ENCODE data around the gene TRPM8.
A peak's percentile ranks its signal among the peaks of the same experiment; 100 is the strongest.

The TRPM8 gene

GRCh38 chr2:233994151-233994550, 77.0 kb downstream of the TRPM8 start:
- H3K36me3 Mint-ChIP-seq = peaks cover 2% of the 10 kb centered on the region
- H3K4me1 Mint-ChIP-seq (ENCODE audit: low read depth) = peaks cover 67% of the 10 kb centered on the region
- H3K27ac Mint-ChIP-seq = no peak overlapping the region
- H3K4me3 Mint-ChIP-seq = no peak overlapping the region
- no peaks in the 10 kb centered on the region for H3K9me3 Mint-ChIP-seq (ENCODE audit: low read depth)
- H3K27me3 Mint-ChIP-seq = no peaks in the 10 kb centered on the region

- no peaks in the 10 kb centered on the region for H3K9me3 Mint-ChIP-seq (ENCODE audit: low read depth)
- H3K27me3 Mint-ChIP-seq = no peaks in the 10 kb centered on the region
- H3K4me1 Mint-ChIP-seq (ENCODE audit: low read depth) = peaks cover 61% of the 10 kb centered on the region
- H3K27ac Mint-ChIP-seq = no peak overlapping the region
- H3K4me3 Mint-ChIP-seq = peak overlapping the region; percentile 27
- H3K36me3 Mint-ChIP-seq = no peaks in the 10 kb centered on the region
Observed at GRCh38 chr2:233996000-233996399, 78.8 kb downstream of the TRPM8 start.

GRCh38 chr2:233996461-233996860, 79.3 kb downstream of the TRPM8 start:
- peaks cover 61% of the 10 kb centered on the region for H3K4me1 Mint-ChIP-seq (ENCODE audit: low read depth)
- no peak overlapping the region for H3K27ac Mint-ChIP-seq
- no peaks in the 10 kb centered on the region for H3K9me3 Mint-ChIP-seq (ENCODE audit: low read depth)
- no peak overlapping the region for H3K4me3 Mint-ChIP-seq
- no peaks in the 10 kb centered on the region for H3K27me3 Mint-ChIP-seq
- no peaks in the 10 kb centered on the region for H3K36me3 Mint-ChIP-seq

GRCh38 chr2:233997707-233998106, 80.5 kb downstream of the TRPM8 start:
- H3K4me3 Mint-ChIP-seq = no peak overlapping the region
- no peaks in the 10 kb centered on the region for H3K27me3 Mint-ChIP-seq
- no peaks in the 10 kb centered on the region for H3K9me3 Mint-ChIP-seq (ENCODE audit: low read depth)
- no peak overlapping the region for H3K27ac Mint-ChIP-seq
- peaks cover 60% of the 10 kb centered on the region for H3K4me1 Mint-ChIP-seq (ENCODE audit: low read depth)
- no peaks in the 10 kb centered on the region for H3K36me3 Mint-ChIP-seq

GRCh38 chr2:233999182-233999581, 82.0 kb downstream of the TRPM8 start:
- peaks cover 61% of the 10 kb centered on the region for H3K4me1 Mint-ChIP-seq (ENCODE audit: low read depth)
- H3K9me3 Mint-ChIP-seq (ENCODE audit: low read depth) = no peaks in the 10 kb centered on the region
- H3K27ac Mint-ChIP-seq = no peak overlapping the region
- no peaks in the 10 kb centered on the region for H3K36me3 Mint-ChIP-seq
- H3K4me3 Mint-ChIP-seq = no peak overlapping the region
- H3K27me3 Mint-ChIP-seq = no peaks in the 10 kb centered on the region

- H3K4me3 Mint-ChIP-seq = peak overlapping the region; percentile 51
- peak overlapping the region; percentile 75 for H3K27ac Mint-ChIP-seq
- no peaks in the 10 kb centered on the region for H3K36me3 Mint-ChIP-seq
- H3K27me3 Mint-ChIP-seq = no peaks in the 10 kb centered on the region
- peaks cover 42% of the 10 kb centered on the region for H3K4me1 Mint-ChIP-seq (ENCODE audit: low read depth)
- no peaks in the 10 kb centered on the region for H3K9me3 Mint-ChIP-seq (ENCODE audit: low read depth)
Observed at GRCh38 chr2:234001380-234002160, 84.4 kb downstream of the TRPM8 start.

GRCh38 chr2:234002281-234002680, 85.1 kb downstream of the TRPM8 start:
- Mint-ChIP-seq H3K4me3 (no peak overlapping the region), H3K27me3 (no peaks in the 10 kb centered on the region), H3K27ac (no peak overlapping the region), H3K9me3 (ENCODE audit: low read depth) (no peaks in the 10 kb centered on the region), H3K4me1 (ENCODE audit: low read depth) (peaks cover 39% of the 10 kb centered on the region), H3K36me3 (no peaks in the 10 kb centered on the region)

- Mint-ChIP-seq H3K27ac (no peak overlapping the region), H3K9me3 (ENCODE audit: low read depth) (no peaks in the 10 kb centered on the region), H3K27me3 (no peaks in the 10 kb centered on the region), H3K36me3 (no peaks in the 10 kb centered on the region), H3K4me1 (ENCODE audit: low read depth) (peaks cover 32% of the 10 kb centered on the region), H3K4me3 (no peak overlapping the region)
Observed at GRCh38 chr2:234003972-234004617, 86.9 kb downstream of the TRPM8 start.

- Mint-ChIP-seq H3K27me3 (no peaks in the 10 kb centered on the region), H3K4me3 (no peak overlapping the region), H3K27ac (no peak overlapping the region)
Observed at GRCh38 chr2:234005126-234005525, 88.0 kb downstream of the TRPM8 start.

GRCh38 chr2:234006501-234006900, 89.3 kb downstream of the TRPM8 start:
- H3K36me3 Mint-ChIP-seq = no peaks in the 10 kb centered on the region
- no peak overlapping the region for H3K27ac Mint-ChIP-seq
- peaks cover 15% of the 10 kb centered on the region for H3K4me1 Mint-ChIP-seq (ENCODE audit: low read depth)
- no peaks in the 10 kb centered on the region for H3K27me3 Mint-ChIP-seq
- no peaks in the 10 kb centered on the region for H3K9me3 Mint-ChIP-seq (ENCODE audit: low read depth)
- H3K4me3 Mint-ChIP-seq = no peak overlapping the region

More at GRCh38 chr2:234005126-234005525, 88.0 kb downstream of the TRPM8 start:
- Mint-ChIP-seq H3K36me3 (no peaks in the 10 kb centered on the region), H3K9me3 (ENCODE audit: low read depth) (no peaks in the 10 kb centered on the region), H3K4me1 (ENCODE audit: low read depth) (peaks cover 28% of the 10 kb centered on the region)

- H3K4me3 Mint-ChIP-seq = no peak overlapping the region
- no peaks in the 10 kb centered on the region for H3K27me3 Mint-ChIP-seq
- peaks cover 2% of the 10 kb centered on the region for H3K4me1 Mint-ChIP-seq (ENCODE audit: low read depth)
- no peaks in the 10 kb centered on the region for H3K9me3 Mint-ChIP-seq (ENCODE audit: low read depth)
- peaks cover 2% of the 10 kb centered on the region for H3K36me3 Mint-ChIP-seq
- H3K27ac Mint-ChIP-seq = no peak overlapping the region
Observed at GRCh38 chr2:234014427-234014826, 97.3 kb downstream of the TRPM8 start.

GRCh38 chr2:234015861-234016260, 98.7 kb downstream of the TRPM8 start:
- no peak overlapping the region for H3K4me3 Mint-ChIP-seq
- no peak overlapping the region for H3K27ac Mint-ChIP-seq
- H3K4me1 Mint-ChIP-seq (ENCODE audit: low read depth) = peaks cover 2% of the 10 kb centered on the region
- no peaks in the 10 kb centered on the region for H3K9me3 Mint-ChIP-seq (ENCODE audit: low read depth)
- H3K27me3 Mint-ChIP-seq = no peaks in the 10 kb centered on the region
- peaks cover 2% of the 10 kb centered on the region for H3K36me3 Mint-ChIP-seq

GRCh38 chr2:234019896-234020295, 102.7 kb downstream of the TRPM8 start:
- Mint-ChIP-seq H3K27me3 (no peaks in the 10 kb centered on the region), H3K36me3 (peaks cover 2% of the 10 kb centered on the region), H3K27ac (no peak overlapping the region)

GRCh38 chr2:234020332-234020731, 103.2 kb downstream of the TRPM8 start:
- no peak overlapping the region for H3K27ac Mint-ChIP-seq
- peaks cover 7% of the 10 kb centered on the region for H3K4me1 Mint-ChIP-seq (ENCODE audit: low read depth)
- no peak overlapping the region for H3K4me3 Mint-ChIP-seq
- H3K27me3 Mint-ChIP-seq = no peaks in the 10 kb centered on the region
- no peaks in the 10 kb centered on the region for H3K9me3 Mint-ChIP-seq (ENCODE audit: low read depth)
- peaks cover 2% of the 10 kb centered on the region for H3K36me3 Mint-ChIP-seq

More at GRCh38 chr2:234019896-234020295, 102.7 kb downstream of the TRPM8 start:
- peaks cover 3% of the 10 kb centered on the region for H3K4me1 Mint-ChIP-seq (ENCODE audit: low read depth)
- H3K9me3 Mint-ChIP-seq (ENCODE audit: low read depth) = no peaks in the 10 kb centered on the region
- no peak overlapping the region for H3K4me3 Mint-ChIP-seq

GRCh38 chr2:234022424-234022823, 105.3 kb downstream of the TRPM8 start:
- Mint-ChIP-seq H3K9me3 (ENCODE audit: low read depth) (no peaks in the 10 kb centered on the region), H3K36me3 (peaks cover 2% of the 10 kb centered on the region), H3K4me3 (no peak overlapping the region), H3K4me1 (ENCODE audit: low read depth) (peaks cover 26% of the 10 kb centered on the region), H3K27me3 (no peaks in the 10 kb centered on the region), H3K27ac (no peak overlapping the region)

Data from activated naive CD8-positive, alpha-beta T cell (primary cell).